ENCODE measurements around the gene JCAD. TPM values are rescaled to one million over a fixed set of nuclear protein-coding genes. Genes with fewer than 3 reads are reported as not detected.

Gene JCAD
- polyA plus RNA-seq, 2 of the 4 experiments (the other 2 are of a cell fraction), result 4.4 to 6.4 TPM

- TF ChIP-seq PHF8 (IDR thresholded peaks at IDR 0.05; ENCODE audit: borderline replicate concordance, low read depth) (no peak), ATOH8 (CRISPR knock-in tag; IDR thresholded peaks at IDR 0.05; ENCODE audit: low read depth) (no peak)
Measured at GRCh38 chr10:29977171-29977570, 82.2 kb downstream of the JCAD start (continued).

GRCh38 chr10:29976134-29976533 is 83.3 kb downstream of the JCAD start:
- ChIA-PET CTCF (interaction anchor here (0.6 to 1.7 kb wide), 2 partner anchors 26 to 1300 kb away, joined by 3 to 4 read pairs; no protein-coding TSS in a partner anchor), POLR2A (no interaction called here)
- peaks cover 10% of the 10 kb centered on the region; the same call in 2 of the 3 replicates for H3K9me3 ChIP-seq
- no peak overlapping the region for H3K27ac ChIP-seq
- ATAC-seq (no peak), DNase-seq (ENCODE audit: low read depth in 1 of 2, low spot score in 1 of 2) (no peak), FAIRE-seq (no peak)
- TF ChIP-seq BHLHE40 (IDR thresholded peaks at IDR 0.05; ENCODE audit: low read depth, low read length) (no peak), ESRRA (IDR thresholded peaks at IDR 0.05; ENCODE audit: borderline replicate concordance, low read length) (no peak), POLR2A (IDR thresholded peaks at IDR 0.05; ENCODE audit: low read length) (no peak), CBX8 (IDR thresholded peaks at IDR 0.05) (no peak), KDM1A (IDR thresholded peaks at IDR 0.05; ENCODE audit: low read depth) (no peak), SREBF2 (IDR thresholded peaks at IDR 0.05) (no peak)
- H3K4me2 ChIP-seq, result no peak overlapping the region
- 10% methylated on average over 2 of the region's 2 CpGs for WGBS (ENCODE audit: missing lambda C conversion rate)
- no peaks in the 10 kb centered on the region for H3K4me1 ChIP-seq
- H3K4me3 ChIP-seq, result no peak overlapping the region

- no peak for FAIRE-seq
Measured at GRCh38 chr10:29974773-29975172, 84.6 kb downstream of the JCAD start.

More at GRCh38 chr10:29974773-29975172, 84.6 kb downstream of the JCAD start:
- Histone ChIP-seq H3K27ac (no peak overlapping the region), H3K4me2 (no peak overlapping the region), H3K4me3 (no peak overlapping the region), H3K9me3 (peaks cover 10% of the 10 kb centered on the region; the same call in 2 of the 3 replicates), H3K4me1 (no peaks in the 10 kb centered on the region)
- ATAC-seq (no peak), DNase-seq (ENCODE audit: low read depth in 1 of 2, low spot score in 1 of 2) (no peak)
- ChIA-PET CTCF (interaction anchor here (0.6 to 0.7 kb wide), 2 partner anchors 617 to 738 kb away, joined by 3 to 4 read pairs; no protein-coding TSS in a partner anchor), POLR2A (no interaction called here)
- TF ChIP-seq BHLHE40 (IDR thresholded peaks at IDR 0.05; ENCODE audit: low read depth, low read length), result no peak
- TF ChIP-seq CTCF (IDR thresholded peaks at IDR 0.05), result no peak
- TF ChIP-seq TFCP2L1 (CRISPR knock-in tag; IDR thresholded peaks at IDR 0.05), result no peak
- no peak for TF ChIP-seq ELK1 (IDR thresholded peaks at IDR 0.05; ENCODE audit: low read depth, low read length)
- TF ChIP-seq BCL3 (IDR thresholded peaks at IDR 0.05), result no peak
- 42% methylated on average over 3 of the region's 3 CpGs for WGBS (ENCODE audit: missing lambda C conversion rate)

All from A549 (cell line).